GM18870 (cell line): ENCODE measurements around the gene SPIRE2.

Experiments used
- ATAC-seq: cut with Tn5 transposase; IDR thresholded peaks from one replicate; pipeline ENCODE4 v1.9.1; 2021; ENCODE audit warnings: moderate library complexity; ENCODE audit not compliant: unreplicated experiment

Gene SPIRE2

GRCh38 chr16:89893642-89894548 lies 65.6 kb downstream of the SPIRE2 start:
- no peak for ATAC-seq

GRCh38 chr16:89895482-89896250 lies 67.4 kb downstream of the SPIRE2 start:
- no peak for ATAC-seq

- no peak for ATAC-seq
Observed at GRCh38 chr16:89897204-89897603, 68.9 kb downstream of the SPIRE2 start.

GRCh38 chr16:89898201-89898967 lies 70.1 kb downstream of the SPIRE2 start:
- no peak for ATAC-seq

- ATAC-seq = no peak
Observed at GRCh38 chr16:89899879-89900481, 71.7 kb downstream of the SPIRE2 start.

GRCh38 chr16:89900885-89901284 lies 72.6 kb downstream of the SPIRE2 start:
- no peak for ATAC-seq

- ATAC-seq = no peak
Observed at GRCh38 chr16:89902980-89903379, 74.7 kb downstream of the SPIRE2 start.

GRCh38 chr16:89903908-89904515 lies 75.7 kb downstream of the SPIRE2 start:
- ATAC-seq = no peak

- ATAC-seq = no peak
Observed at GRCh38 chr16:89904606-89905510, 76.6 kb downstream of the SPIRE2 start.

GRCh38 chr16:89905511-89906139 lies 77.3 kb downstream of the SPIRE2 start:
- ATAC-seq = no peak

GRCh38 chr16:89906140-89907025 lies 78.1 kb downstream of the SPIRE2 start:
- ATAC-seq = no peak

- ATAC-seq = no peak
Observed at GRCh38 chr16:89907055-89907814, 79.0 kb downstream of the SPIRE2 start.

GRCh38 chr16:89908236-89908635 lies 80.0 kb downstream of the SPIRE2 start:
- no peak for ATAC-seq

GRCh38 chr16:89909777-89910716 lies 81.8 kb downstream of the SPIRE2 start:
- ATAC-seq = no peak

- no peak for ATAC-seq
Observed at GRCh38 chr16:89910717-89911354, 82.6 kb downstream of the SPIRE2 start.

GRCh38 chr16:89911375-89911774 lies 83.1 kb downstream of the SPIRE2 start:
- no peak for ATAC-seq
